ENCODE results near the gene THSD4.

THSD4 gene

DNA sequence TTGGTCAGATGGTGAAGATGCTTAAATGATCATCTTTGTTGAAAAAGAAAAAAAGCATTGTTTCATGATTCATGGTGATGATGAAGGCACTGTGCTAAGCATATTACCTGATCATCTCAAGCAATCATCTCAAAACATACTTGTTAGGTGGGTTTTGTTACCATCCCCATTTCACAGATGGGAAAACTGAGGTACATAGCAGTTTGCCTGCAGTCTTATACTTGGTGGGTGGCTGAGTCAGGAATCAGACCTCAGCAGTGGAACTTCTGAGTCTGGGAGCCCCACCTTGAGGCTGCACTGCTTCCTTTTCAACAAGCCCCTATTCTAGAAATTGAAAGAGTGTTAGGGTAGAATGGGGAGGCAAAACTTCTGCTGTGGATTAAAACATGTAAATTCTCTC lies 341.1 kb downstream of the THSD4 start:
- TF ChIP-seq, protein P1, sequence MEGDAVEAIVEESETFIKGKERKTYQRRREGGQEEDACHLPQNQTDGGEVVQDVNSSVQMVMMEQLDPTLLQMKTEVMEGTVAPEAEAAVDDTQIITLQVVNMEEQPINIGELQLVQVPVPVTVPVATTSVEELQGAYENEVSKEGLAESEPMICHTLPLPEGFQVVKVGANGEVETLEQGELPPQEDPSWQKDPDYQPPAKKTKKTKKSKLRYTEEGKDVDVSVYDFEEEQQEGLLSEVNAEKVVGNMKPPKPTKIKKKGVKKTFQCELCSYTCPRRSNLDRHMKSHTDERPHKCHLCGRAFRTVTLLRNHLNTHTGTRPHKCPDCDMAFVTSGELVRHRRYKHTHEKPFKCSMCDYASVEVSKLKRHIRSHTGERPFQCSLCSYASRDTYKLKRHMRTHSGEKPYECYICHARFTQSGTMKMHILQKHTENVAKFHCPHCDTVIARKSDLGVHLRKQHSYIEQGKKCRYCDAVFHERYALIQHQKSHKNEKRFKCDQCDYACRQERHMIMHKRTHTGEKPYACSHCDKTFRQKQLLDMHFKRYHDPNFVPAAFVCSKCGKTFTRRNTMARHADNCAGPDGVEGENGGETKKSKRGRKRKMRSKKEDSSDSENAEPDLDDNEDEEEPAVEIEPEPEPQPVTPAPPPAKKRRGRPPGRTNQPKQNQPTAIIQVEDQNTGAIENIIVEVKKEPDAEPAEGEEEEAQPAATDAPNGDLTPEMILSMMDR (IDR thresholded peaks at IDR 0.05; ENCODE audit: low read depth, low read length): no peak
- no peak for TF ChIP-seq EZH2phosphoT487 (IDR thresholded peaks at IDR 0.05; ENCODE audit: low read depth)
- H3K27ac ChIP-seq (ENCODE audit: low read length): no peak overlapping the region

DNA sequence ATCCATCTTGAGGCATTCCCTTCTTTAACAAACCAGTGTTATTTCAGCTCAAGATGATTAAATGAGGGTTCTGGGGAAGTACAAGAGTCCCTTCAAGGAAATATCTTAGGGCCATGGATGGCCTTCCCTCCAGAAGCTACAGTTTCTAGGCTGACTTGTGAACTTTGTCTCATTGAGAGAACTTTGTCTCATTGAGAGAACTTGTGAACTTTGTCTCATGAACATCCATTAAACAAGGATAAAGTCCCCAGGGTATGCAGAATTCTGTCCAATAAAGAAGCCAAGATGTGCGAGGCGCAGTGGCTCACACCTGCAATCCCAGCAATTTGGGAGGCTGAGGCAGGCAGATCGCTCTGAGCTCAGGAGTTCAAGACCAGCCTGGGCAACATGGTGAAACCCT lies 341.5 kb downstream of the THSD4 start:
- Histone ChIP-seq H3K79me2 (ENCODE audit: low read length) (no peaks in the 10 kb centered on the region), H2AFZ (ENCODE audit: low read depth, low read length) (no peak overlapping the region), H4K20me1 (ENCODE audit: insufficient read depth, low read length) (no peaks in the 10 kb centered on the region), H3K4me2 (ENCODE audit: low read length) (no peak overlapping the region), H3K9me3 (ENCODE audit: insufficient read depth, low read length) (no peaks in the 10 kb centered on the region), H3K4me3 (ENCODE audit: low read length) (no peak overlapping the region), H3K36me3 (replicated peaks; ENCODE audit: low read depth, low read length) (no peaks in the 10 kb centered on the region), H3K27ac (ENCODE audit: low read length) (no peak overlapping the region), H3K9ac (ENCODE audit: low read length) (no peak overlapping the region), H3K4me1 (ENCODE audit: low read length) (no peaks in the 10 kb centered on the region), H3K27me3 (ENCODE audit: low read depth, low read length) (no peaks in the 10 kb centered on the region)
- TF ChIP-seq, protein P1 (IDR thresholded peaks at IDR 0.05; ENCODE audit: low read depth, low read length): no peak
- TF ChIP-seq EZH2phosphoT487 (IDR thresholded peaks at IDR 0.05; ENCODE audit: low read depth): no peak

More for the DNA sequence above, 341.1 kb downstream of the THSD4 start:
- Histone ChIP-seq H2AFZ (ENCODE audit: low read depth, low read length) (no peak overlapping the region), H4K20me1 (ENCODE audit: insufficient read depth, low read length) (no peaks in the 10 kb centered on the region), H3K9ac (ENCODE audit: low read length) (no peak overlapping the region), H3K4me2 (ENCODE audit: low read length) (no peak overlapping the region), H3K79me2 (ENCODE audit: low read length) (no peaks in the 10 kb centered on the region), H3K4me1 (ENCODE audit: low read length) (no peaks in the 10 kb centered on the region), H3K36me3 (replicated peaks; ENCODE audit: low read depth, low read length) (no peaks in the 10 kb centered on the region), H3K27me3 (ENCODE audit: low read depth, low read length) (no peaks in the 10 kb centered on the region), H3K9me3 (ENCODE audit: insufficient read depth, low read length) (no peaks in the 10 kb centered on the region), H3K4me3 (ENCODE audit: low read length) (no peak overlapping the region)

DNA sequence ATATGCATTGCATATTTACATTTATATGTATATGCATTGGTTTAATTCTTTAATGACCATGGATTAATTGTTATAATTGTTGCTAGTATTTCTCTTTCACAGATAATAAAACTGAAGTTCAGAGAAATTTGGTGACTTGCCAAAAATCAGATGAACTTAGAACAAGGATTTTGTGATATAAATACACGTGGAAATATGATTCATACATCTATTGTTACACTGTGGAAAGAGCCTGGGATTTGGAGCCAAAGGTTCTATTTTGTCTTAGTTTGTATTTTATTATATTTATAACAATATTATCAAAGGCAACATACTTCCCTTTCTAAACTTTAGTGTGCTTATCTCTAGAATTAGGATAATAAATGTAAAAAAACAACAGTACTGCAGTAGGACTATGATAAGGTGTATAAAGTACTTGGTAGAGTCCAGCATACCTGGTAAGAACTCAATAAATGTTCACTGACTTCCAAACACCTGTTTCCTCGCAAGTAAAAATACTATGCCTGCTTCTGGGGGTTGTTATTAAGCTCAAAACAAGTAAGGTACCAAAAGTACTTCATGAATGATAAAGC lies 342.9 kb downstream of the THSD4 start:
- Histone ChIP-seq H3K79me2 (ENCODE audit: low read length) (no peaks in the 10 kb centered on the region), H3K4me2 (ENCODE audit: low read length) (no peak overlapping the region), H3K9ac (ENCODE audit: low read length) (no peak overlapping the region), H3K4me3 (ENCODE audit: low read length) (no peak overlapping the region), H3K4me1 (ENCODE audit: low read length) (no peaks in the 10 kb centered on the region), H3K27ac (ENCODE audit: low read length) (no peak overlapping the region), H3K36me3 (replicated peaks; ENCODE audit: low read depth, low read length) (no peaks in the 10 kb centered on the region), H3K9me3 (ENCODE audit: insufficient read depth, low read length) (no peaks in the 10 kb centered on the region), H2AFZ (ENCODE audit: low read depth, low read length) (no peak overlapping the region), H3K27me3 (ENCODE audit: low read depth, low read length) (no peaks in the 10 kb centered on the region), H4K20me1 (ENCODE audit: insufficient read depth, low read length) (no peaks in the 10 kb centered on the region)
- TF ChIP-seq EZH2phosphoT487 (IDR thresholded peaks at IDR 0.05; ENCODE audit: low read depth): no peak
- TF ChIP-seq, protein P1 (IDR thresholded peaks at IDR 0.05; ENCODE audit: low read depth, low read length): no peak

DNA sequence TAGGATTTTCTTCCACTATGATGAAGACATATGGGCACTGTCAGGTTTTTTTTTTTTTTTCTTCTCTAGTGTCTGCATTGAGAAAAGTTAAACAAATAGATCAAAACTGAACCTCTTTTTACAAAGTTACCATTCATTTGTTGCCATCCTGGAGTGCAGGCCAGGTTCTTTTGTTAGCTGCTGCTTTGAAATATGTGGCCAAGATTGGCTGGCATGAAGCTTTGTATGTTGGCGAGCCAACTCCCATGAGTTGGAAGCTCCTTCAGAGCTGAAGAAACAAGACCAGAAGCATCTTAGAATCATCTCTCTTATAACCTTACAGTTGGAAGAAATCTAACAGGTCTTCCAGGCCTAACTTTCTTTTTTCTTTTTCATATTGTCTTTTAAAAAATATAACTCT lies 346.5 kb downstream of the THSD4 start:
- Histone ChIP-seq H3K79me2 (ENCODE audit: low read length) (no peaks in the 10 kb centered on the region), H3K9ac (ENCODE audit: low read length) (no peak overlapping the region), H3K9me3 (ENCODE audit: insufficient read depth, low read length) (no peaks in the 10 kb centered on the region), H3K4me3 (ENCODE audit: low read length) (no peak overlapping the region), H3K27ac (ENCODE audit: low read length) (no peak overlapping the region), H3K4me2 (ENCODE audit: low read length) (no peak overlapping the region), H3K4me1 (ENCODE audit: low read length) (no peaks in the 10 kb centered on the region), H2AFZ (ENCODE audit: low read depth, low read length) (no peak overlapping the region), H3K27me3 (ENCODE audit: low read depth, low read length) (peaks cover 18% of the 10 kb centered on the region), H3K36me3 (replicated peaks; ENCODE audit: low read depth, low read length) (no peaks in the 10 kb centered on the region), H4K20me1 (ENCODE audit: insufficient read depth, low read length) (no peaks in the 10 kb centered on the region)
- TF ChIP-seq EZH2phosphoT487 (IDR thresholded peaks at IDR 0.05; ENCODE audit: low read depth): no peak
- TF ChIP-seq, protein P1 (IDR thresholded peaks at IDR 0.05; ENCODE audit: low read depth, low read length): no peak

All from OCI-LY3 (cell line).